Measurements from ENCODE around the gene POU2AF3.

POU2AF3 gene

GRCh38 chr11:111301004-111301841, 2.9 kb downstream of the POU2AF3 start:
- no peaks in the 10 kb centered on the region for H3K36me3 ChIP-seq (ENCODE audit: control insufficient read depth, insufficient read depth, low read length)
- peaks cover 16% of the 10 kb centered on the region for H3K4me1 ChIP-seq (ENCODE audit: control insufficient read depth, insufficient read depth, low read length)
- no peak overlapping the region for H3K9ac ChIP-seq (ENCODE audit: low read length)
- H3K9me3 ChIP-seq (ENCODE audit: control insufficient read depth, insufficient read depth, low read depth, low read length) = no peaks in the 10 kb centered on the region
- H3K27me3 ChIP-seq (ENCODE audit: control insufficient read depth, insufficient read depth, low read length) = peaks cover 46% of the 10 kb centered on the region
- no peak overlapping the region for H3K4me3 ChIP-seq (ENCODE audit: low read depth, low read length)
- H3K27ac ChIP-seq (ENCODE audit: low read depth, low read length) = no peak overlapping the region

DNA sequence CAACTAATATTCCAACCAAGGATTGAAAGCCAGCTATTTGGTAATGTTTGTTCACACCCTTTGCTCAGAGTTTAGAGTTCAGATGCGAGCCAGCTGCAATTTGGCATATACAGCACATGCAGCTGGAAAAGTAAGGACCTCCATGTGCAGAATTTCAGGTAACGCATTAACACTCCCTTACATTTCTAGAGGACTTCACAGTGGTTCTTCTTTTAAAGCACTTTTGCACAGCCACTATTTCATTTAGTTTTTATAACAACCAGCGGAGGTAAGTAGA, 3.4 kb downstream of the POU2AF3 start:
- no peaks in the 10 kb centered on the region for H3K36me3 ChIP-seq (ENCODE audit: control insufficient read depth, insufficient read depth, low read length)
- no peaks in the 10 kb centered on the region for H3K9me3 ChIP-seq (ENCODE audit: control insufficient read depth, insufficient read depth, low read depth, low read length)
- H3K27ac ChIP-seq (ENCODE audit: low read depth, low read length) = no peak overlapping the region
- H3K27me3 ChIP-seq (ENCODE audit: control insufficient read depth, insufficient read depth, low read length) = peaks cover 46% of the 10 kb centered on the region
- H3K9ac ChIP-seq (ENCODE audit: low read length) = no peak overlapping the region
- no peak overlapping the region for H3K4me3 ChIP-seq (ENCODE audit: low read depth, low read length)
- peaks cover 16% of the 10 kb centered on the region for H3K4me1 ChIP-seq (ENCODE audit: control insufficient read depth, insufficient read depth, low read length)

- no peaks in the 10 kb centered on the region for H3K36me3 ChIP-seq (ENCODE audit: control insufficient read depth, insufficient read depth, low read length)
These were observed 4.0 kb downstream of the POU2AF3 start for GRCh38 chr11:111302298-111302697.

GRCh38 chr11:111303461-111303860, 5.1 kb downstream of the POU2AF3 start:
- H3K9ac ChIP-seq (ENCODE audit: low read length) = no peak overlapping the region
- H3K9me3 ChIP-seq (ENCODE audit: control insufficient read depth, insufficient read depth, low read depth, low read length) = no peaks in the 10 kb centered on the region
- no peak overlapping the region for H3K4me3 ChIP-seq (ENCODE audit: low read depth, low read length)
- peaks cover 12% of the 10 kb centered on the region for H3K4me1 ChIP-seq (ENCODE audit: control insufficient read depth, insufficient read depth, low read length)
- H3K27ac ChIP-seq (ENCODE audit: low read depth, low read length) = no peak overlapping the region
- peaks cover 33% of the 10 kb centered on the region for H3K27me3 ChIP-seq (ENCODE audit: control insufficient read depth, insufficient read depth, low read length)
- no peaks in the 10 kb centered on the region for H3K36me3 ChIP-seq (ENCODE audit: control insufficient read depth, insufficient read depth, low read length)

More at GRCh38 chr11:111302298-111302697, 4.0 kb downstream of the POU2AF3 start:
- no peak overlapping the region for H3K9ac ChIP-seq (ENCODE audit: low read length)
- peaks cover 16% of the 10 kb centered on the region for H3K4me1 ChIP-seq (ENCODE audit: control insufficient read depth, insufficient read depth, low read length)
- H3K9me3 ChIP-seq (ENCODE audit: control insufficient read depth, insufficient read depth, low read depth, low read length) = no peaks in the 10 kb centered on the region
- no peak overlapping the region for H3K4me3 ChIP-seq (ENCODE audit: low read depth, low read length)
- H3K27me3 ChIP-seq (ENCODE audit: control insufficient read depth, insufficient read depth, low read length) = peaks cover 44% of the 10 kb centered on the region
- no peak overlapping the region for H3K27ac ChIP-seq (ENCODE audit: low read depth, low read length)

DNA sequence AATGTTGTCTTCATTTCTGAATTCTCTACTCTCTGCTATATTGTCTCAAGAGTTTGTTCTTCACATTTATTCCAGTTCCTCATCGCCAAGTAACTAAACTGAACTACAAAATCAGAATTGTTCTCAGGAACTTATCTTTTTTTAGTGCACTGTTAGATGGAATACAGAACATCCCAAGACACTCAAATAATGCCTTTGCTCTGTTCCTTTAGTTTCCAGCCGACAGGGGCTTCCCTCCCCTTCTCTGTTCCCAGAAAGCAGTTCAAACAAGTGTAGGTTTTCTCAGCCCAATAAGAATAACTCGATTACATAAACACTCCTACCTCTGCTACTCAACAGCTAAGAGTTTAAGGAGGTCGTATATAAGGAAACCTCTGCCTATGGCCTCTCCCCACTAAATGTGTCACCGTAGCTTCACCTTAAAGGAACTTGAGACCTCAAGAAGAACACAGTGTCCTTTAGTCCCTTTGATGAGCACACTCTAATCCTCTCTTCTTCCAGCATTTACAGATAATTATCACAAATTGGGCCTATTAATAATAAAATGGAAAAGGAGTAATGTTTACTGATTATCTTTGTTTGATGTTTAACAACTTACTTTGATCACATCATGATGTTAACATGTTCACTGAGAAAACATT, 6.9 kb downstream of the POU2AF3 start:
- no peak overlapping the region for H3K27ac ChIP-seq (ENCODE audit: low read depth, low read length)
- H3K9me3 ChIP-seq (ENCODE audit: control insufficient read depth, insufficient read depth, low read depth, low read length) = no peaks in the 10 kb centered on the region
- no peak overlapping the region for H3K4me3 ChIP-seq (ENCODE audit: low read depth, low read length)
- no peak overlapping the region for H3K9ac ChIP-seq (ENCODE audit: low read length)
- peaks cover 14% of the 10 kb centered on the region for H3K27me3 ChIP-seq (ENCODE audit: control insufficient read depth, insufficient read depth, low read length)
- H3K36me3 ChIP-seq (ENCODE audit: control insufficient read depth, insufficient read depth, low read length) = no peaks in the 10 kb centered on the region
- H3K4me1 ChIP-seq (ENCODE audit: control insufficient read depth, insufficient read depth, low read length) = peaks cover 12% of the 10 kb centered on the region

GRCh38 chr11:111305876-111306275, 7.5 kb downstream of the POU2AF3 start:
- H3K27me3 ChIP-seq (ENCODE audit: control insufficient read depth, insufficient read depth, low read length) = peaks cover 8% of the 10 kb centered on the region

GRCh38 chr11:111306321-111306720, 8.0 kb downstream of the POU2AF3 start:
- Histone ChIP-seq H3K9ac (ENCODE audit: low read length) (no peak overlapping the region), H3K27ac (ENCODE audit: low read depth, low read length) (no peak overlapping the region), H3K9me3 (ENCODE audit: control insufficient read depth, insufficient read depth, low read depth, low read length) (no peaks in the 10 kb centered on the region), H3K4me3 (ENCODE audit: low read depth, low read length) (no peak overlapping the region), H3K4me1 (ENCODE audit: control insufficient read depth, insufficient read depth, low read length) (peaks cover 12% of the 10 kb centered on the region), H3K27me3 (ENCODE audit: control insufficient read depth, insufficient read depth, low read length) (peaks cover 4% of the 10 kb centered on the region; the same call in 1 of the 2 replicates), H3K36me3 (ENCODE audit: control insufficient read depth, insufficient read depth, low read length) (no peaks in the 10 kb centered on the region)

More at GRCh38 chr11:111305876-111306275, 7.5 kb downstream of the POU2AF3 start:
- Histone ChIP-seq H3K9ac (ENCODE audit: low read length) (no peak overlapping the region), H3K27ac (ENCODE audit: low read depth, low read length) (no peak overlapping the region), H3K4me3 (ENCODE audit: low read depth, low read length) (no peak overlapping the region), H3K36me3 (ENCODE audit: control insufficient read depth, insufficient read depth, low read length) (no peaks in the 10 kb centered on the region), H3K4me1 (ENCODE audit: control insufficient read depth, insufficient read depth, low read length) (peaks cover 12% of the 10 kb centered on the region), H3K9me3 (ENCODE audit: control insufficient read depth, insufficient read depth, low read depth, low read length) (no peaks in the 10 kb centered on the region)

DNA sequence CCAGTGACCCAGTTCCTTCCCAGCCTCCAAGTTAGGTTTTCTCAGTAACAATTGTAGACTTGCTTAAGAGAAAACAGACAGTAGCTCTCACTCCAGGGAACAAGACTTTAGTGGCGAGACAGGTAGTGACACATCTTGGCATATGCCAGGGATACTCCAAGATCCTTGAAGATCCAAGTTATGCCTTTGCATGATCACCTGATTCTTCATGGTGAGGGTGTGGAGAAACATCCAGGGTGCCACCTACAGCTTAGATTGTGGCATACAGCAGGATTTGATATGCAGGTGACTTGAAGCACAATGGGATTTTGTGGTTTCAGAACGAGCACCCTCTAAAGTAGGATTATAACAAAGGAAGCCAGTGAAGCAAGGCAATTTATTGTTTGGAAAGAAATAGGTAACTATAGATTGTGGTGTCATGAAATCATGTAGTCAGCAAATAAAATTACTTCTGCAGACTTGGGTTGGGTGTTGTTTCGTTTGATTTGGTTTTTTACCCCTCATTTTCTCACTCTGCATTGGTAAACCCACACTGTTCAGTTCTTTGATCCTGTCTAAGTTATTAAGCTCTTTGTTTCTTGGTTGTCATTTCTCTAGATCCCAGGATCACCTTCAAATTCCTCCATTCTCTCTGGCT, 9.2 kb downstream of the POU2AF3 start:
- H3K4me1 ChIP-seq (ENCODE audit: control insufficient read depth, insufficient read depth, low read length) = peaks cover 10% of the 10 kb centered on the region
- no peaks in the 10 kb centered on the region; the same call in 1 of the 2 replicates for H3K27me3 ChIP-seq (ENCODE audit: control insufficient read depth, insufficient read depth, low read length)
- no peak overlapping the region for H3K4me3 ChIP-seq (ENCODE audit: low read depth, low read length)
- no peaks in the 10 kb centered on the region for H3K9me3 ChIP-seq (ENCODE audit: control insufficient read depth, insufficient read depth, low read depth, low read length)
- no peak overlapping the region for H3K27ac ChIP-seq (ENCODE audit: low read depth, low read length)
- H3K36me3 ChIP-seq (ENCODE audit: control insufficient read depth, insufficient read depth, low read length) = no peaks in the 10 kb centered on the region
- H3K9ac ChIP-seq (ENCODE audit: low read length) = no peak overlapping the region

GRCh38 chr11:111308140-111308539, 9.8 kb downstream of the POU2AF3 start:
- Histone ChIP-seq H3K4me1 (ENCODE audit: control insufficient read depth, insufficient read depth, low read length) (peaks cover 5% of the 10 kb centered on the region), H3K27ac (ENCODE audit: low read depth, low read length) (no peak overlapping the region), H3K27me3 (ENCODE audit: control insufficient read depth, insufficient read depth, low read length) (no peaks in the 10 kb centered on the region; the same call in 1 of the 2 replicates), H3K36me3 (ENCODE audit: control insufficient read depth, insufficient read depth, low read length) (no peaks in the 10 kb centered on the region), H3K4me3 (ENCODE audit: low read depth, low read length) (no peak overlapping the region), H3K9ac (ENCODE audit: low read length) (no peak overlapping the region), H3K9me3 (ENCODE audit: control insufficient read depth, insufficient read depth, low read depth, low read length) (no peaks in the 10 kb centered on the region)

- Histone ChIP-seq H3K27ac (ENCODE audit: low read depth, low read length) (no peak overlapping the region), H3K27me3 (ENCODE audit: control insufficient read depth, insufficient read depth, low read length) (no peaks in the 10 kb centered on the region; the same call in 1 of the 2 replicates), H3K4me1 (ENCODE audit: control insufficient read depth, insufficient read depth, low read length) (no peaks in the 10 kb centered on the region), H3K9me3 (ENCODE audit: control insufficient read depth, insufficient read depth, low read depth, low read length) (no peaks in the 10 kb centered on the region), H3K4me3 (ENCODE audit: low read depth, low read length) (no peak overlapping the region), H3K9ac (ENCODE audit: low read length) (no peak overlapping the region), H3K36me3 (ENCODE audit: control insufficient read depth, insufficient read depth, low read length) (no peaks in the 10 kb centered on the region)
These were observed 11.0 kb downstream of the POU2AF3 start for GRCh38 chr11:111309215-111309915.

Measured in HUES6 (cell line).